HG02840 (cell line): Measurements from ENCODE around the gene TCEAL9.
"Not testable (repeated sequence)": the region's sequence is repeated elsewhere in the genome, so short reads cannot be mapped to it uniquely, and the experiment has no call there.

ENCODE experiments used
- ATAC-seq: cut with Tn5 transposase; IDR thresholded peaks from one replicate; pipeline ENCODE4 v1.9.1; 2021; ENCODE audit warnings: mild to moderate bottlenecking, moderate library complexity, moderate number of reproducible peaks; ENCODE audit not compliant: unreplicated experiment, low FRiP score

Gene TCEAL9, protein sequence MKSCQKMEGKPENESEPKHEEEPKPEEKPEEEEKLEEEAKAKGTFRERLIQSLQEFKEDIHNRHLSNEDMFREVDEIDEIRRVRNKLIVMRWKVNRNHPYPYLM

GRCh38 chrX:103356130-103356798, at the start of gene TCEAL9:
TSS of gene TCEAL9 (plus strand) at chrX:103356506. CDS start at chrX:103357685, 1,179 bp downstream.
- no peak for ATAC-seq

GRCh38 chrX:103309860-103310554, 46.3 kb upstream of the TCEAL9 start:
- no peak for ATAC-seq

DNA sequence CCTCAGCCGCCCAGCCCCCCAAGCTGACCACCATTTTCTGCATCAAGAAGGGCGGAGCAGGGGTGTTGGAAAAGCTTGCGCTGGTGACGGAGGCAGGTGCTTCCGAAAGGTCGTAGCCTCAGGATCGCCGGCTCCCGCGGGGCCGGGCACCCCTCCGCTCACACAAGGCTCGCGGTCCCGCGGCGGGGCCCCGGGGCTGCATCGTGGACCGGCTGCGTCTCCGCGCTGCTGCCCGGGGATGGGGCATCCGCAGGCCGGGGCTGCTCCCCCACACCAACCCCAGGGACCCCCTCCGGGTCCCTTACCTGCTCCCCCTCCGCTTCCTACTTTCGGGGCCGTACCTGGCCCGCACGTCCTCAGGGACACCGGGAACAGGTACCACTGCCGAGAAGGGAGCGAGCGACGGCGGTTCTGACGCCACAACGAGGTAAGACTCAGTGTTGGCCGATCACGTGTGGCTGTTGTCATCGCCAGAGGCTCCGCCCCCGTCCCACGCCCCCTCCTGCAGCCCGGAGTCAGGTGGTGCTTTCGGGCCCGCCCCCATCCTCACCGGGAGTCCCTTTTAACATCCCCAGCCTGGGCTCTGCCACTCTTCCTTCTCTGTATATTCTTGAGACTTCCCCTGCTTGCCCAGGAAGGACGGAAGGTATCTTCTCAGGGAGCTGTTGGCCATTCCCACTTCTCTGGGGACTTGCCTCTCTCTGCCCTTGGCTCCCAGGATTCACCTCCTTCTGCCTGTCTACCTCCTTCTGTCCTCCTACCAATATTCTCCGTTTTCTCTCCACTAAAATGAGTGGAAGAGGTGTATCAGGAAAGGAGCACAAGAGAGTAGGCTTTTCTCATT, 45.5 kb upstream of the TCEAL9 start, which contains the start of gene BEX2:
Gene BEX2, minus strand, starts transcription at position 436 of the 844 bp plus-strand sequence. CDS start 1,014 bp downstream, outside the sequence.
- ATAC-seq = no peak

GRCh38 chrX:103311399-103311780, 44.9 kb upstream of the TCEAL9 start:
- no peak for ATAC-seq

- ATAC-seq = no peak
Observed at GRCh38 chrX:103329991-103330390, 26.3 kb upstream of the TCEAL9 start, which contains the start of gene TCEAL7. TSS of gene TCEAL7 (plus strand) at chrX:103330239. CDS start at chrX:103331404, 1,165 bp downstream.

DNA sequence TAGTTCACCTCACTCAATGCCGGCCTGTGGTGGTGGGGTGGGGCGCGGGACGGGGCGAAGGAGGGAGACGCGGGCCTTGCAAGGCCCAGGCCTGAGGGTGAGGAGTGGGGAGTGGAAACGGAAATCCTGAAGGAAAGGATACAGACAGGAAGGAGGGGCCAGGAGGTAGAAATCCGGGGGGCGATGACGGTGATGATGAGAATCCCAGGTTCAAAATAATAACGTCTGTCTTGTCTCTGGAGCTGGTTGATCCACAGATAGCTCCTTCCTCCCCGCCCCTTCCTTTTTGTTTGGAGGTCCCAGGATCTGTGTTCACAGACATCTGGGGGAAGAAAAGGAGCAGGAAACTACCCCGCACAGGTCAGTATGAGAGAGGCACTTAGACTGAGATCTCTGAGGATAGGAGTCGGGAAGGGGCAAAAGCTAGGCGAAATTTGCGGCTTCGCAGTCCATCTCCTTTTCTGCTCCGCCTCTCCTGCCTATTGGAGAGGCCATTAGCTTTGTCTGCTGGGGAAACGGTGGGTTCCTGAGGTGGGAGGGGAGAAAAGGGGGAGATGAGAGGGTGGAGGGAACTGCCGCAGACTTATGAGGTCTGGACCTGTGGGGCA, 25.5 kb upstream of the TCEAL9 start:
- no peak for ATAC-seq

- ATAC-seq = no peak
Observed at GRCh38 chrX:103338663-103339062, 17.6 kb upstream of the TCEAL9 start.

DNA sequence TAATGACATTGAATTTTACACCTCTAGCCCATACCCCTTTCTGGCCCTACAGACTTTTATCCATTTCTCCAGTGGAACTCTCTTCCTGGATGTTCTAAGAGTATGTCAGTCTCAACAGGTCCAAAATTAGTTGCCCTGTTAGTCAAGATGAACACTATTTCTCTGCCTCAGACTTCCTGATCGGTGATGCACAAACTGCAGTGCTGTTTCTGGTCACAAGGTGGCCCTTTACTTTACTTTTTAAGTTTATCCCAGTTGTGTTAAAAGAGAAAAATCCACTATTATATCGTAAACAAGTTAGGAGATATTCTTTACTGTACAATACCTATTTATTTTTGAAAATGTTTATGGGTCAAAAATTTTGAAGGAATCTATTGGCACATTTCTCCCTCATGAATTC, 13.2 kb upstream of the TCEAL9 start:
- no peak for ATAC-seq

DNA sequence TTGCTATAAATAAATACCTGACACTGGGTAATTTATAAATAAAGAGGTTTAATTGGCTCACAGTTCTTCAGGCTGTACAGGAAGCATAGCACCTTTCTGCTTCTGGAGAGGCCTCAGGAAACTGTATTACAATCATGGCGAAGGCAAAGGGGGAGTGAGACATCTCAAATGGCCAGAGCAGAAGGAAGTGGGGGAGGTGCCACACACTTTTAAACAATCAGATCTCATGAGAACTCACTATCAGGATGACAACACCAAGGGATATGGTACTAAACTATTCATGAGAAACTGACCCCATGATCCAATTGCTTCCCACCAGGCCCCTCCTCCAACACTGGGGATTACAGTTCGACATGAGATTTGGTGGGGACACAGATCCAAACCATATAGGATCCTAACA, 11.7 kb upstream of the TCEAL9 start:
- ATAC-seq = no peak

DNA sequence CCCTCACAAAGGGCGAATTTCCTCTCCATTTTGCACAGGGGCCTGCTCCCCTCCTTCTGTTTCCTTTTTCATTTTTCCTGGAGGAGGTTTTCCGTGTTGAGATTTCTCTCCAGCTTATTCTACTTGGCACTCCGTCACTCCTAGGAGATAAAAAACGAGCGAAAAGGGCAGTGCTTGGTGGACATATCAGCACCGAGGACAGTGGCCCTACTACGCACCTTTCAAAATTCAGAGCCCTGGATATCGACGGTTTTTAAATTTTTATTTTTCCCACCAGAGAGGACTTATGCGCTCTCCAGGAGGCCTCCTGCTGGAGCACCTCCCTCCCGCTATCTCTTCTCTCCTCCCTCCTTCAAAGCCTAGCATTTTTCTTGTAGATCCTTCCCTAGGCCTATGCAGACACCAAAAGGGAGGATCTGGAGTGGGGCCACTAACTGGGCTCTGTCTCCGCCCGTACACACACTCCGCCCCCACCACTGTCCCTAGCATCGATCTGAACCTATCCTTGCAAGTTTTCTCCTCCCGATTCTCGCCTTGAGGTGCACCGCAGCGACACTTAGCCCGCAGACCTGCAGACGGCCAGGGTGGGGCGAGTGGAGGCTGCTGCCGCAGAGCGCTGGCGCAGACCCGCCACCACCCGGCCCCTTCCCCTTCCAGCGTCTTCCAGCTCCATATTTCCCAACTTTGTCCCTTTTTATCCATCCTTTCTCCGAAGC, 8.5 kb upstream of the TCEAL9 start:
- ATAC-seq = no peak

GRCh38 chrX:103356858-103357257, 552 bp downstream of the TCEAL9 start:
- ATAC-seq = no peak

DNA sequence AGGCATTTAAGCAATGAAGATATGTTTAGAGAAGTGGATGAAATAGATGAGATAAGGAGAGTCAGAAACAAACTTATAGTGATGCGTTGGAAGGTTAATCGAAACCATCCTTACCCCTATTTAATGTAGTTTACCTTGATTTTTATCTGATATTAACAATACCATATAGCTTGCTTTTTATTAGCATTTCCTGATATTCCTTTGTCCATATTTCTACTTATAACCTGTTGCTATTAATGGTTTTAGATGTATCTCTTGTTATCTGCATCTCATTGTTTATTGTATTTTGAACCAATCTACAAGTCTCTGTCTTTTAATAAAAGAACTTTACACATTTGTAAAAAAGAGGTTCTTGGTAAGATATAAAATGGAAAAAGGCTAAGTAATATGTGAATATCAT, 1.6 kb downstream of the TCEAL9 start:
- no peak for ATAC-seq

GRCh38 chrX:103359605-103360004, 3.3 kb downstream of the TCEAL9 start:
- not testable (repeated sequence) for ATAC-seq

DNA sequence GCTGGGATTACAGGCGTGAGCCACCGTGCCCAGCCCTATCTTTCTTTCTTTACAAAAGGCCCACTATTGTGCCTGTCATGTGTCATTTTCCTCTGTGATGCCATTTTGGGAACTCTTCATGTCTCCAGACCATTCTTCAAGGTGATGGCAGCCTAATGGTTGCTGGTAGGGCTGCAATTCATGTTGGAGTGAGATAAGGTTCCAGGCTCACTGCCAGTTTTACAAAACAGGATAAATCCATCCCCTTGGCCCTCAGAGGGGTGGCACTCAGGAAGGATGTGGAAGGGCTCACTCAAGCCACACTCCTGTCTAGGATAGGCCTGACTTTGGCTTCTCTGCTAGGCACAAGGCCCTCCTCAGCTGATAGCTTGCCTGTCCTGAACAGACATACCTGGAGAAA, 3.8 kb downstream of the TCEAL9 start:
- ATAC-seq = no peak

DNA sequence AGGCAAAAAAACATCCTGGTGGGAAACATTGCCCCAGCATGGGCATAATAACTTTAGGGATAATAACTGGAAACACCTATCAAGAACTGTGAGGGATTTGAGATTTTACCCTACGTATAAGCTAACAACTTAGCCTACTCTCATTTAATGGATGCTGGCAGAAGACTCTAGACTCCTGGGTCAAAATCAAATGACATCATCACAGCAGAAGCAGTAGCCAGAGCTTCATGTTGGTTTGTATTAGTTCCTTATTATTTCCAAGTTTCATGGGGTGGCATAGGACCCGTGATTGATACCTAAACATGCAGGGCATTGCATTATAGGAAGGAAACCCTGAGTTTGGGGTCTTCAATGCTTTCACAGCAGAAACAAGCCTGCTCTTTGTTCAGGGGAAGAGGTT, 4.6 kb downstream of the TCEAL9 start:
- no peak for ATAC-seq

DNA sequence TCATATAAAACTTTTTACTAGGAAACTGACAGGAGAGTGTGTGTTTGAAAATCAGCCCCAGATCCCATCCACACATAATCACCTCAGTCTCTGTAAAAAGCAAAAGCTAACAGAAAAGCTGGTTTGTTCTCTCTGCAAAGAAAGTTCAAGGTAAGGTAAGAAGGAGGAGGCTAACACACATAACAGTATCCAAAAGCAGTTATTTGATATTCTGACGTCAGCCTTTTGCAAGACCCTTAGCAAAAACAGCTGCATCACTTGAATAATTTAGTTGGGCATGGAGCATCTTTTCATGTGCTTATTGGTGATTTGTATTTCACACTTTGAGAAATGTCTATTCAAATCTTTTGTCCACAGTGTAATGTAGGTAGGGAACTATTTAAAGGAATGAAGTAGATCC, 5.5 kb downstream of the TCEAL9 start:
- no peak for ATAC-seq

GRCh38 chrX:103362474-103362873, 6.2 kb downstream of the TCEAL9 start:
- no peak for ATAC-seq

GRCh38 chrX:103363046-103363445, 6.7 kb downstream of the TCEAL9 start:
- ATAC-seq = no peak

- ATAC-seq = no peak
Observed at GRCh38 chrX:103367502-103367901, 11.2 kb downstream of the TCEAL9 start.

- ATAC-seq = no peak
Observed at GRCh38 chrX:103369479-103369878, 13.2 kb downstream of the TCEAL9 start.
